Fibroblast of pulmonary artery (primary cell): ENCODE measurements around the gene MPC2.
A peak's percentile ranks its signal among the peaks of the same experiment; 100 is the strongest.

Source experiments
- DNase-seq: peaks from one replicate; pipeline ENCODE4 v3.0.0-alpha.2; 2010; ENCODE audit warnings: low read depth
- H3K4me3 ChIP-seq: replicated peaks from 2 replicates; pipeline ENCODE4 v1.5.1; 2011; ENCODE audit warnings: low read depth, mild to moderate bottlenecking, control low read depth, low read length, moderate library complexity
- CTCF ChIP-seq: IDR thresholded peaks from 2 replicates; pipeline ENCODE4 v1.5.1; 2011; ENCODE audit warnings: mild to moderate bottlenecking, control low read depth, low read length, inconsistent platforms; ENCODE audit errors: missing control alignments

The MPC2 gene

GRCh38 chr1:167949785-167950184 is 12.9 kb upstream of the MPC2 start:
- no peak for TF ChIP-seq CTCF
- no peak for DNase-seq

DNA sequence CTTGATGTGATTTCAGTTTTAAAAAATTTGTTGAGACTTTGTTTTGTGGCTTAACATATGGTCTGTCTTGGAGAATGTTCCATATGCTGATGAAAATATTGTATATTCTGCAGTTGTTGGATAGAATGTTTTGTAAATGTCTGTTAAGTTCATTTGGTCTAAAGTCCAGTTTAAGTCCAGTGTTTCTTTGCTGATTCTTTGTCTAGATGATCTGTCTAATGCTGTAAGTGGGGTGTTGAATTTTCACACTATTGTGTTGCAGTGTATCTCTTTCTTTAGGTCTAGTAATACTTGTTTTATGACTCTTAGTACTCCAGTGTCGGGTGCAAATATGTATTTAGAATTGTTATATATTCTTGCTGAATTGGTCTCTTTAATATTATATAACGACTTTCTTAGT is 10.9 kb upstream of the MPC2 start:
- H3K4me3 ChIP-seq: no peak overlapping the region
- TF ChIP-seq CTCF: no peak
- no peak for DNase-seq

More at GRCh38 chr1:167949785-167950184, 12.9 kb upstream of the MPC2 start:
- no peak overlapping the region for H3K4me3 ChIP-seq

GRCh38 chr1:167943541-167943940 is 6.7 kb upstream of the MPC2 start:
- DNase-seq: no peak
- H3K4me3 ChIP-seq: no peak overlapping the region
- TF ChIP-seq CTCF: no peak

DNA sequence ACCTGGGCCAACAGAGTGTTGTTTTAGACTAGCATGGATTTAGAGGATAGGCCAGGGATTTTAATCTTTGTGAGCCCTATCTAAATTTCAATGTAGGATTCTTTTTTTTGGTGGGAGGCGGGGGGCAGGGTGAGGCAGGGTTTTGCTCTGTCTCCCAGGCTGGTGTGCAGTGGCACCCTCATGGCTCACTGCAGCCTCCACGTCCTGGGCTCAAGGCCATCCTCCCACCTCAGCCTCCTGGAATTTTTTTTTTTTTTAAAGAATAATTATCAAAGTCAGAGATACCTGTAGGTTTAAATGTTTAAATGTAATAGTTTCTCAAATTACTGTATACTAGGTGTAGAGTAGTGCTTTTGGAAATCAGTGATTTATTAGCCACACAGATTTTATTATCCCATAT is 3.4 kb upstream of the MPC2 start:
- no peak overlapping the region for H3K4me3 ChIP-seq
- no peak for DNase-seq
- no peak for TF ChIP-seq CTCF

DNA sequence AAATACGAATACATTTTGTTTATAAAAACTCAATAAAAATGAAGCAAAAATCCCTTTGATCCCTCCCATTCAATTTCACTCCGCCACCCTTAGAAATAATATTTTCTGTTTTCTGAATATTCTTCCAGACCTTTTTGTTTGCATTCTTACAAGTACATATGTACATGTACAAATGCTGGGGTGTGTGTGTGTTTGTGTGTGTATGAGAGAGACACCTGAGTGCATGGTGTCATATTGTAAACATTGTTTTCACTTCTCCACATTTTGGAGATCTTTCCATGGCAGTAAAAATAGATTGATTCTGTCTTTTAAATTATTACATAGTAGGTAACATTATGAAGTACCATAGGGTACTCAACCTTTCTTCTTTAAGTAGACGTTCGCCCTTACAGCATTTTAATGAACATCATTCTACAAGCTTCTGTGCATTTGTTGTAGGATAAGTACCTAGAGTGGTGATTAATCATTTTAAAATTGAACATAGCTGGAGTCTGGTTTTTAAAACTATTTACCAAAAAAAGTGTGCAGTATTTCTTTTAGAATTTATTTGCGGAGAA is 1.3 kb upstream of the MPC2 start:
- H3K4me3 ChIP-seq: peak overlapping the region; percentile 96
- TF ChIP-seq CTCF: no peak
- no peak for DNase-seq

DNA sequence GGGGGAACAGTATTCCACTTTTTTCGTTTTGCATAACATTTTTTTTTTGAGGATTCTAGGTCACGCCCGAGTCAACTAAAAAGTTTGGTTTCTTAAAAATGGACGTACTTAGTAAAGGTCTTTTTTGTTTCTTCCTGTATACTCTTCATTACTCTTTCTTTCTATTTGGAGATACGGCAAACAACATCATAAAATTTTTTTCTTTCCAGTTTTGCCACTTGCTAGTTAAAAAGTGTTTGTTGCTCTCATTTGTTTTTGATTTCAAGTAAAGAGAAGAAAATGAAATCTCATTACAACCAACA is 788 bp upstream of the MPC2 start:
- no peak for DNase-seq
- H3K4me3 ChIP-seq: peak overlapping the region; percentile 96
- TF ChIP-seq CTCF: no peak

DNA sequence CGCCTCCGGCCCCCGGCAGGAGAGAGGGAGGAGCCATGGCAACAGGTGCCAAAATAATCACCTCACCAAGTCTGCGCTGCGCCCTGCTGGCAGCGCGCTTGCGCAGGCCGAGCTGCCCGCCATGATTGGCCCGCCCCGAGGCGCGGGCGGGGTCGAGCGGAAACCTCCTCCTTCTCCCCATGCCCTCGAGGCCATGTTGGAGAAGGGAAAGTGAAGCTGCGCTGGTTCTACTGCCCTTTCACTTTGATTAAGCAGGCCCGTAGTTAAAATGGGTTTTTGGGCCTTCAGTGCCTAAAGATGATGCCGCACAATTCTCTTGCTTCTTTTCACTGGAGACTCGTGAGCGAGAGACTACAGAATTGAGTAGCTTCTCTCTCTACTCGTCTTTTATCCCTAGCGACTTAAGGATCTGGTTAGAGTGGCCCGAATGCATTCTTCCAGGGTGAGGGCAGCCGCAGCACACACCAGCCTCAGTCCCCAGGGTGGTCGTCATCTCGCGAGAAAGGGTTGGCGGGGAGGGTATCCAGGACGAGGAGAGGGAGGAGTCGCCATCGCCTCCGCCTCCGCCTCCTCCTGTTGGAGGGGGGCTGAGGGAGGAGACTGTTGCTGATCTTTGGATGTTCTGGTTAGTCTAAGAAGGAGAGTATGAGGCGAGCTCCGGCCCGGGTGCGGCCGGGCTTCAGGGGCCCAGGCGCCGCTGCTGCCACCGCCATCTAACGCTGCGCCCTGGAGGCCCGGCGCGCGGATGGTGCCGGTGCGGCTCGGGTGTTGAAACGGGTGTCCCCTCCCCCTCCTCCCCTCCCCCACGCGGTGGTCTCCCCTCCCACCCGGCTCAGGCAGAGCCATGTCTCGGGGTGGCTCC is 573 bp downstream of the MPC2 start, which contains the start of gene DCAF6:
TSS of gene DCAF6 (plus strand) at position 616 of the 862 bp plus-strand sequence. CDS start at position 845, 229 bp downstream.
- H3K4me3 ChIP-seq: peak within 1 kb of the TSS; percentile 96
- TF ChIP-seq CTCF: no peak
- peak; percentile 99 for DNase-seq
